Measurements from ENCODE around the gene ITGB2.
"Not testable (repeated sequence)": the region's sequence is repeated elsewhere in the genome, so short reads cannot be mapped to it uniquely, and the experiment has no call there.

The ITGB2 gene

DNA sequence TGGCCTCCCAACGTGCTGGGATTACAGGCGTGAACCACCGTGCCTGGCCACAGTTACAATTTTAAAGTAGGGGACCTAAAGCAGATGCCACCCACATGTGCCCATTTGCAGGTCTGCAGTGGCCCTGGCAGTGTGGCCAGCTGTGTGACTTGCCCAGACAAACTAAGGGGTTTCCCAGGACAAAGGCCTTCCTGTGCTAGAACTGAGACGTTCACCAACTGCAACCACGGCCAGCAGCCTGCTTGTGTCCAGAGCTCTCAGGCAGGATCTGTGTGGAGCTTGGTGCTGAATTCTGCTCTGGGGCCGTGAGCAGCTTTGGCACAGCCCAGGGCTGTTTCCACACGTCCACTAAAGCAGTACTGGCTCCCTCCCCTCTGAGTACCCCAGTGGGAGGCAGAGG is 36.6 kb downstream of the ITGB2 start:
- Mint-ChIP-seq H3K27me3 (no peaks in the 10 kb centered on the region), H3K36me3 (ENCODE audit: low read depth) (peaks cover 51% of the 10 kb centered on the region), H3K9me3 (no peaks in the 10 kb centered on the region), H3K27ac (peak overlapping the region; percentile 100), H3K4me3 (no peak overlapping the region), H3K4me1 (ENCODE audit: low read depth) (peaks cover 72% of the 10 kb centered on the region)
- intact Hi-C loops (cut with micrococcal nuclease), result loop anchor here (5.0 kb wide), 2 partner anchors 37 to 43 kb away; no protein-coding TSS in a partner anchor

DNA sequence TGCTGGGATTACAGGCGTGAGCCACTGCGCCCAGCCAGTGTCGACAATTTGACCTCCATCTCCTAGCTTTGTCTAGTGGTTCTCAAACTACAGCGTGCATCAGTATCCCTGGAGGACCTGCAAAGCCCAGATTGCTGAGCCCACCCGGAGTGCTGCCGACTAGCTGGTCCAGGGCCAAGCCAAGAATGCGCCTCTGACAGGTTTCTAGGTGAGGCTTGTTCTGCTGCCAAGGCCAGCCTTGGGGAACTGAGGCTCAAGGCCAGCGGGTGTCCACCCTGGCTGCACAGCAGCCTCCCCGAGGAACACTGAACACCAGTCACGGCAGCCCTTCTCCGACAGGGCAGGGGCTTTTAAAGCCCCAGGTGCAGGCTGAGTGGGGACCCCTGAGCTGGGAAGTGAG is 37.4 kb downstream of the ITGB2 start:
- H3K4me1 Mint-ChIP-seq (ENCODE audit: low read depth), result peaks cover 70% of the 10 kb centered on the region
- peak overlapping the region; percentile 6 for H3K4me3 Mint-ChIP-seq
- H3K27ac Mint-ChIP-seq, result peak overlapping the region; percentile 100
- peaks cover 42% of the 10 kb centered on the region for H3K36me3 Mint-ChIP-seq (ENCODE audit: low read depth)
- intact Hi-C loops (cut with micrococcal nuclease), result loop anchor here (5.0 kb wide), 2 partner anchors 36 to 44 kb away; no protein-coding TSS in a partner anchor
- H3K27me3 Mint-ChIP-seq, result no peaks in the 10 kb centered on the region
- H3K9me3 Mint-ChIP-seq, result no peaks in the 10 kb centered on the region

DNA sequence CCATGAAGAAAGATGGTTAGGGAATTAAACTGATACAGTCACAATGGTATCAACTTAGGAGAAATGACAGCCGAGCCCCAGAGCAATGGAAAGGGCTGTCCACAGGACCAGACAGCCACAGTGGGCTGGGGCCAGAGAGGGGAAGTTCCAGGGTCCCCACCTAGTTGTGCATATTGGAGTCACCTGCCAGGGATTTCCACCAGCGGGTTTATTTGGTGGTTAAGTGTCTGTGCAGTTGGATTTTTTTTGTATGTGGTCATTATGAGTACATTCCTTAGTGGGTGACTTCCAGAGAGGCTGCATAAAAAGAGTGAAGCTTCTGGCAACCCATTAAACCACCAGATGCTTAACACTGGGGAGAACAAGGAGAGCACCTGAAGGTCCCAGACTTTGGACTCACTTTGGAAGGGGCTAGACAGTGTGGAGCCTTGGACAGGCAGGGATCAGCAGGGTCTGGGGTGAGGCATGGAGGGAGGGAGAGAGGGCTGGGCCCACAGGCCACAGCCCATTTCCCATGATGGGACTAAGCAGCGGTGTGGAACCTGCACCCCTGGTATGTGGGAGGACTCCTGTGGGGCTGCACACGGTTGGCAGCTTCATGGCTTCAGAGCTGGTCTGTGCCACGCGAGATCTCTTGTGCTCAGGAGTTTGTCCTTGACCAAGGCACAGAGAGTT is 39.4 kb downstream of the ITGB2 start:
- Mint-ChIP-seq H3K4me1 (ENCODE audit: low read depth) (peaks cover 75% of the 10 kb centered on the region), H3K4me3 (peak overlapping the region; percentile 33), H3K27ac (peak overlapping the region; percentile 100), H3K27me3 (no peaks in the 10 kb centered on the region), H3K9me3 (no peaks in the 10 kb centered on the region), H3K36me3 (ENCODE audit: low read depth) (peaks cover 23% of the 10 kb centered on the region)
- intact Hi-C loops (cut with micrococcal nuclease), result loop anchor here (5.0 kb wide), 2 partner anchors 34 to 46 kb away; no protein-coding TSS in a partner anchor

DNA sequence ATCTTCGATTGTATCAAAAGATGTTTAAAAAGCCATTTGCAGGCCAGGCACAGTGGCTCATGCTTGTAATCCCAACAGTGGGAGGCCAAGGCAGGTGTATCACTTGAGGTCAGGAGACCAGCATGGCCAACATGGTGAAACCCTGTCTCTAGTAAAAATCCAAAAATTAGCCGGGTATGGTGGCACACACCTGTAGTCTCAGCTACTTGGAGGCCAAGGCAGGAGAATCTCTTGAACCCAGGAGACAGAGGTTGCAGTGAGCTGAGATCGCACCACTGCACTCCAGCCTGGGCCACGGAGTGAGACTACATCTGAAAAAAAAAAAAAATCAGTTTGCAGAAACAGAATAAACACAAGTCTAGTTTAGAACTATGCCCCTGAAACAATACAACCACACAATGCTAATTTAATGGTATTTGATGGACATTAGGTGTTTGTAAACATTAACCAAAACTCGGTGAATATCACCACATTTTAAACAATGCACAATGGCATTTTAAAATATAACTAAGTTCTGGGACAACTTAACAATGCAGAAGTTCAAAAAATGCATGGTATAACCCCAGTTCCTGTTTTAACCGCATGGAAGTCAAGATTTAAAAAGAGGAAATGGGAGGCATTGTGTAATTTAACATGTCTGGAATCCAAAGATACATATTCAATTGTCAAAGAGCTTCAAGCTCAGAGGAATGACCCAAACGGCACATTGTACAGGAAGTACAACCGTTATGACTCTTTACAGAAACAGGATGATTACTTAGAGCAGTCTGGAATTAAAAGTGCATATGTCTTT is 40.1 kb downstream of the ITGB2 start:
- Mint-ChIP-seq H3K4me3 (peak overlapping the region; percentile 55), H3K9me3 (no peaks in the 10 kb centered on the region), H3K27me3 (no peaks in the 10 kb centered on the region), H3K36me3 (ENCODE audit: low read depth) (peaks cover 16% of the 10 kb centered on the region), H3K4me1 (ENCODE audit: low read depth) (peaks cover 82% of the 10 kb centered on the region), H3K27ac (peak overlapping the region; percentile 100)
- intact Hi-C loops (cut with micrococcal nuclease), result loop anchor here (5.0 kb wide), 2 partner anchors 33 to 47 kb away; no protein-coding TSS in a partner anchor

DNA sequence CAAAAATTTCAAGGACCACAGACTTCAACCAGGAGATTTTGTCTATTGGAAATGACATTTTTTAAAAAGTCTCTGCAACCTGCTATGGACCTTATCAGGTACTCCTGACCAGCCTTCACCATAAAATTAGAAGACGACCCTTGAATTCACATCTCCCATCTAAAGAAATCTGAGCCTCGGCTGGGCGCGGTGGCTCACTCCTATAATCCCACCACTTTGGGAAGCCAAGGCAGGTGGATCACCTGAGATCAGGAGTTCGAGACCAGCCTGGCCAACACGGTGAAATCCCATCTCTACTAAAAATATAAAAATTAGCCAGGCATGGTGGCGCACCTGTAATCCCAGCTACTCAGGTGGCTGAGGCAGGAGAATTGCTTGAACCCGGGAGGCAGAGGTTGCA is 41.5 kb downstream of the ITGB2 start:
- H3K4me1 Mint-ChIP-seq (ENCODE audit: low read depth), result peaks cover 85% of the 10 kb centered on the region
- peak overlapping the region; percentile 2 for H3K4me3 Mint-ChIP-seq
- intact Hi-C loops (cut with micrococcal nuclease); H3K27me3 Mint-ChIP-seq; H3K9me3 Mint-ChIP-seq; H3K36me3 Mint-ChIP-seq (ENCODE audit: low read depth): not testable (repeated sequence)
- H3K27ac Mint-ChIP-seq, result peak overlapping the region; percentile 100

DNA sequence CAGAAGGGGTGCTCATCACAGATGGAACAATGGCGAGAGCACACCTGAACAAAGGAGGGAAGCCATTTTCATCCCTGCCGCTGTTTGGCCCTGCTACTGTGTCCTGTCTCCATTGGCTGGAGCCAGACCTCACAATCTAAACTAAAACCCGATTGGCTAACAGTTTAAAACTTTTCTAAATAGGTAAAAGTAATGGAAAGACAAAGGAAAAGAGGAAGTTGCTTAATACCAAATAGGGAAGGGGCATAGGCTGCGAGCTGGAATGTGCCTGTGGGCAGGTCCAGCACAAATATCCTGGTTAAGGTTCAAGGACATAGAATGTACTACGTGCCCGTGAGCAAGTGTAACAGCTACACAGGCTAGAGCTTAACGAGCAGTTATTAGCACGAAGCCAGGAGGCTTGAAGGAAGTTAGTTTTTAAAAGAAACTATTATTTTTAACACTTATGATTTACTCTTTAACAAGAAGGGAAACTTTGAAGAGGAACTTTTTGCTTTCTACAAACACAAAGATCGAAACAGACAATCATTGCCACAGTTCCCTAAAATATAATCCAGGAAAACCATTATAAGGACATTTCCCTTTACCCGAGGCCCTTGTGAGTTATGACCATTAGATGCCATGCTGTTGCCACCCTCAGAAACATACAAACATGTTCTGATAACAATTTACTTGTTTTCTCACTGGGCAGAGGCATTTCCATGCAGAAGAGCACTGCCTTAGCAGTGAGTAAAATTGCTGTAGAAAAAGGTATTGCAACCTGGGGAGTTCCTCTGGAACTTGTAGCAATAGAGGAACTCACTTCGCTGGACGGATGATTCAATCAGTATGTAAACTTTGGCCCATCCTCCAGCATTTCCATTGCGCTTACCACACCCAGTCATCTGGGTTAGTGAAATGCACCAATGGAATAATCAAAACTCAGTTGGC is 42.4 kb downstream of the ITGB2 start:
- intact Hi-C loops (cut with micrococcal nuclease), result no loop called here
- Mint-ChIP-seq H3K4me1 (ENCODE audit: low read depth) (peaks cover 79% of the 10 kb centered on the region), H3K27me3 (no peaks in the 10 kb centered on the region), H3K9me3 (no peaks in the 10 kb centered on the region), H3K27ac (peak overlapping the region; percentile 100), H3K4me3 (peak overlapping the region; percentile 46), H3K36me3 (ENCODE audit: low read depth) (peaks cover 11% of the 10 kb centered on the region)

DNA sequence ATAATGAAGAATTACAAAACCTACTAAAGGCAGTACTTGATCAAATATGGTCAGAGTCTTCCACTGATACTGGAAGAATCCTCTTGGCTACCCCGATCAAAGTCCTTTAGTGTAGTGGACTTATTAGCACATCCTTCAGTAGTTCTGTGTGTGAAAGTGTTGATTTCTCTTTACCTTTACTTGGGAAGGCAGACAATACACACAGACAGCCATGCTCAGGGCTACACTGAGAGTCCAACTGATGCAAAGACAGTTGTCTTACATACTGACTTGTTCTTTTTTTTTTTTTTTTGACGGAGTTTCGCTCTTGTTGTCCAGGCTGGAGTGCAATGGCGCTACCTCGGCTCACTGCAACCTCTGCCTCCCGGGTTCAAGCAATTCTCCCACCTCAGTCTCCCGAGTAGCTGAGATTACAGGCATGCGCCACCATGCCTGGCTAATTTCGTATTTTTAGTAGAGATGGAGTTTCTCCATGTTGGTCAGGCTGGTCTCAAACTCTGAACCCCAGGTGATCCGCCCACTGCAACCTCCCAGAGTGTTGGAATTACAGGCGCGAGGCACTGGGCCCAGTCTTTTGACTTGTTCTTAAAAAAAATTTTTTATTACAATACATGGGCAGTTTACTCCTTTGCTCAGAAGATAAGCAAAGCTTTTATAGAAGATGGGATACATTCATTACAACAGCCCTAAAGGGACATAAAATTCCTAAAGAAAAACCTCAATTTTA is 43.7 kb downstream of the ITGB2 start:
- Mint-ChIP-seq H3K4me1 (ENCODE audit: low read depth) (peaks cover 69% of the 10 kb centered on the region), H3K27me3 (no peaks in the 10 kb centered on the region)

DNA sequence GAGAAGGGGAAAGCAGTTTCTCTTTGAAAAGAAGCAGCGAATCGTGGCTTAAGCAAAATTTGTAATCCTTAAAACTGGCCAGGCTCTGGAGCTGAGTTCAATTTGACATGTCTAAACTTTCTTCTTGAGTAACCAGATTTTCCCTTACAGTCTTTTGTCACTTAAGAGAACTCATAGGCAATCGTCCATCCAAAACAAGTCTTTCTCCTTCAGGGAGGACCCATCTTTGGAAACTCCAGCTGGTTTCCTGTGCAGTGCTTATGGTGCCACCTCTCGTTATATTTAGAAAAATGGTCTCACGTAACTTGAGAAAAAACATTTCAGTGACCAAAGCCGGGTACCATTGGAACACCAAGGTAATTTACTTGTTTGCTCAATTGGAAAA is 45.4 kb downstream of the ITGB2 start:
- peak overlapping the region; percentile 100 for H3K27ac Mint-ChIP-seq
- H3K4me1 Mint-ChIP-seq (ENCODE audit: low read depth), result peaks cover 69% of the 10 kb centered on the region
- H3K4me3 Mint-ChIP-seq, result peak overlapping the region; percentile 97
- H3K9me3 Mint-ChIP-seq, result no peaks in the 10 kb centered on the region
- intact Hi-C loops (cut with micrococcal nuclease), result no loop called here
- no peaks in the 10 kb centered on the region for H3K27me3 Mint-ChIP-seq
- peaks cover 30% of the 10 kb centered on the region for H3K36me3 Mint-ChIP-seq (ENCODE audit: low read depth)

More for the DNA sequence above, 43.7 kb downstream of the ITGB2 start:
- Mint-ChIP-seq H3K27ac (peak overlapping the region; percentile 100), H3K36me3 (ENCODE audit: low read depth) (peaks cover 22% of the 10 kb centered on the region), H3K4me3 (no peak overlapping the region), H3K9me3 (no peaks in the 10 kb centered on the region)
- intact Hi-C loops (cut with micrococcal nuclease), result no loop called here

DNA sequence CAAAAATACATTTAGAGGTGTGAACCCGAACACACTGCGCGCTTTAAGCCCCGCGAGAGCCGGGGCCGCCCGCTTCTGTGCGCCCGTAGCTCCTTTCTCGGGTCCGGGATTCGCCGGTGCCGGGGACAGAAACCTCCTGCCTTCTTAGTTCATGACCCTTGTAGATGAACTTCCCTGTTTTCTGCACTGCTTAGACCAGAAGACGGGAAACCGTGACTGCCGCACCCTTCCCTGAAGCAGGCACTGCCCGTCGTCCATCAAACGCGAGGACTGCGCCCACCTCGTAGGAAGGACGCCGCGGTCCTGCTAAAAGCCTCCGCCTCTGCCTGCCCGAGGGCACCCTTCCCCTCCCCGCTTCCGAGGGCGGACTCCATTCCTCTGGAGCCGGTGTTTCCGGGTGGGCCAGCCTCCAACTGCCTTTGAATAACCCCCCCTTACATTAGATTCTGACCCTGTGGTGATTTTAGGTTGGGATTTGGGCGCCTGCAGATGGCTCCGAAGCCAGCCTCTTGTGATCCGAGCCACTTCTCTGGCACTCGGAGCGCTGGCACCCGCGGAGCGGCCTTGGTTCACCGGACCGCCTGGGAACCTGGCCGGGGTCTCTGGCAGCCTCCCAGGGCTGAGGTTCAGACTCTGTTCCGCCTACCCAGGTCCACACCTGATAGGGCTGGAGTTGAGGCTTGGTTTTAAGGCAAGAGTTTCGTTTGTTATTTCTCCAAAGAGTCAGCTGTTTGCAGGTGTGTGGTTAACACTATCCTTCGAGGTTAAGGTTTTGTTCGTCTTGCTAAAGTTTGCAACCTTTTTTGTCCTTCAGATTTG is 46.0 kb downstream of the ITGB2 start:
- no peaks in the 10 kb centered on the region for H3K9me3 Mint-ChIP-seq
- H3K27me3 Mint-ChIP-seq, result no peaks in the 10 kb centered on the region
- intact Hi-C loops (cut with micrococcal nuclease), result loop anchor here (5.0 kb wide), 2 partner anchors 33 to 72 kb away; partner anchors contain the start of gene UBE2G2
- peaks cover 70% of the 10 kb centered on the region for H3K4me1 Mint-ChIP-seq (ENCODE audit: low read depth)
- peaks cover 34% of the 10 kb centered on the region for H3K36me3 Mint-ChIP-seq (ENCODE audit: low read depth)
- peak overlapping the region; percentile 100 for H3K27ac Mint-ChIP-seq
- peak overlapping the region; percentile 97 for H3K4me3 Mint-ChIP-seq

DNA sequence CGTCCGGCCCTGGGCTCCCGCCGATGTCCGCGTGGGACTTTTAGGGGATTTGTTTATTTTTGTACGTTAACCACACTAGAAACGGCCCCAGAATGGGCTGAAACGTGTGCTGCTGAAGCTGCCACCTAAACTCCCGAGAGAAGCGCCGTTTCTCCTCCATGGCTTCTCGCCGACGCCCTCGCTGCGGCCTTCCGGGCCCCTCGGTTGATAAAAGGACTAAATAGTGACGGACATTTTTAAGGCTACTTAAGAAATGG is 46.5 kb downstream of the ITGB2 start:
- Mint-ChIP-seq H3K36me3 (ENCODE audit: low read depth) (peaks cover 35% of the 10 kb centered on the region), H3K27ac (peak overlapping the region; percentile 100), H3K9me3 (no peaks in the 10 kb centered on the region), H3K4me3 (peak overlapping the region; percentile 97), H3K4me1 (ENCODE audit: low read depth) (peaks cover 67% of the 10 kb centered on the region), H3K27me3 (no peaks in the 10 kb centered on the region)
- intact Hi-C loops (cut with micrococcal nuclease), result loop anchor here (5.0 kb wide), 2 partner anchors 33 to 72 kb away; partner anchors contain the start of gene UBE2G2

DNA sequence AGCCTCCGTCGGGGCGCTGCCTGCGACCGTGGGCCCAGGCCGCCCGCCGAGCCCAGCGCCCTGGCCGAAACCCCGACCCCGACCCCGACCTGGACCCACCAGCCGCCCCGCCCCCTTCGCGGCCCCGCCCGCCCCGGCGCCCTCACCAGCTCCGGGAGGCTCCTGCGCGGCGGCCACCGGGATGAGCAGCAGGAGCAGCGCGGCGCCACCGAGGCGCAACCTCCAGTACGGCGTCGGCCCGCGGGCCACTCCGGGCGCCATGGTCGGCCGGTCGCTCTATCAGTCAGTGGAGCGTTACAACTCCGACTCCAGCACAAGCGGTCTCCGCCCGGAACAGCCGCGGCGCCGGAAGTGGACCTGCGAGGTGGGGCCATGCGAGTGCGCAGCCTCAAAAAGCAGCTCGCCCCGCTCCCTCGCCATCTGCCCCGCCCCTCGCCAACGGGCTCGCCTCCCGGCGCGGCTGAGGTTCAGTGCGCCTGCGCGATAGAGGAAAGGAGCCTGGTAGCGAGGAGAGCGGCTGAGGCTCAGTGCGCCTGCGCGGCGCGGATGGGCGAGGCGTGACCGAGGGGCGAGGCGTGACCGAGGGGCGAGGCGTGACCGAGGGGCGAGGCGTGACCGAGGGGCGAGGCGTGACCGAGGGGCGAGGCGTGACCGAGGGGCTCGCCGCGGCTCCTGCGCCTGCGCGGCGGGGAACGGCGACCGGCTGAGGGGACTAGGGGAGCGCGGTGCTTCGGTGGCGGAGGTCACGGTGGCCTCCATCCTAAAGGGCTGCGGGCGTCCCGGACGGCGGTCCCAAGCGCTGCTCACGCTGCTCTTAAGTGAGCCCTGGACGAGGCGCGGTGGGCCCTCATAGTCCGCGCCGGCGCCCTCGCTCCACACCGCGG is 47.1 kb downstream of the ITGB2 start, which contains the start of gene PTTG1IP:
PTTG1IP (minus strand) TSS at position 335 of the 884 bp plus-strand sequence; CDS start at position 261, 74 bp downstream.
- H3K9me3 Mint-ChIP-seq, result no peaks in the 10 kb centered on the region
- intact Hi-C loops (cut with micrococcal nuclease), result loop anchor here (1.0 to 5.0 kb wide), 3 partner anchors 34 to 71 kb away; partner anchors contain the start of gene UBE2G2
- H3K27ac Mint-ChIP-seq, result peak within 1 kb of the TSS; percentile 100
- H3K4me3 Mint-ChIP-seq, result peak within 1 kb of the TSS; percentile 97
- peaks cover 40% of the 10 kb centered on the region for H3K36me3 Mint-ChIP-seq (ENCODE audit: low read depth)
- H3K27me3 Mint-ChIP-seq, result no peaks in the 10 kb centered on the region
- peaks cover 69% of the 10 kb centered on the region for H3K4me1 Mint-ChIP-seq (ENCODE audit: low read depth)

Data from dendritic cell treated with granulocyte-macrophage colony-stimulating factor and Interleukin-4, amounts not matched to agents 40 ng/mL and 50 ng/mL, for 4 days (primary cell).